Stomach (tissue), 4 donors: Measurements from ENCODE around the gene STK32C.

Source experiments
- EP300 ChIP-seq: sonication (generic); formaldehyde crosslinking; IDR thresholded peaks from one replicate; pipeline ENCODE4 v1.6.1; 2017; ENCODE audit warnings: antibody characterized with exemption
- POLR2A ChIP-seq, 4 donors: fragments of 450-650 bp; IDR thresholded peaks; one replicate each; pipeline ENCODE4 v1.6.1; 2016; ENCODE audit warnings: antibody characterized with exemption in 4 of 4, control low read depth in 2 of 4, mild to moderate bottlenecking in 1 of 4, moderate library complexity in 1 of 4
- TF ChIP-seq, protein P1 (sequence below), 7 experiments: fragments of 450-650 bp in 4 of 7; fragments of 200-600 bp in 3 of 7; sonication (generic) in 3 of 7; IDR thresholded peaks; one replicate each; pipeline ENCODE4 v1.5.1; 2016 to 2019; ENCODE audit warnings: antibody characterized with exemption in 7 of 7, control low read depth in 2 of 7, mild to moderate bottlenecking in 1 of 7

DNA sequence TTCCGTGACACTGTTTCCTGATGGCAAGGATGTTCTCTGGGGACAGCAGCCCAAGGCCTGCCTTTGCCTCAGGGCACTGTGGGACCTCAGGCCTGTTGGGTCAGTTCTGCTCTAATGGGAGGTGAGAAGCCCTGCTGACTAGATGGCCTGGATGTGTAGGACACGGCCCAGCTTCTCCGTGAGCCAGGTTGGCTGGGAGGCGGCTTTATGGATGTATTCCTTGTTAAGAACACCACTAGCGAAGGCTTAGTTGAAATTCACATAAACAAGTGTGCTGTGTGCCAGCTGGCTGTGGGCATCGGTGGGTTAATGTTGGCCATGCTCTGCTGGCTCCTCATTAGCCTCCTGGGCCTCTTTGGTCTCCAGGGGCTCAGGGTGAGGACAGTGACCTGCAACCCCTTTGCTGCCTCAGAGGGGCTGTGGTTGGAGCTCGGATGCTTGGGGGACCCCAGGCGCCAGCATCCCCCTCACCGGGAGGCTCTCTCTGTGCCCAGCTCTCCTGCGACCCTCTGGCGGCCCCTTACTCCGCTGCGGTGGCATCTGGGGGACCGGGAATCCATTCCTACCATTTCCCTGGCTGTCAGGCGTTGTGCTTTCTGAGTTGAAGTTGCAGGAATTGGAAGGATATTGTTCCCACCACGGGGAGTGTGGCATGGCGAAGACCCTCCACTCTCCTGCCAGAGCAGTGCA lies 143.8 kb downstream of the STK32C start:
- TF ChIP-seq POLR2A (IDR thresholded peaks at IDR 0.05) (no peak), EP300 (no peak)
- TF ChIP-seq, protein P1, sequence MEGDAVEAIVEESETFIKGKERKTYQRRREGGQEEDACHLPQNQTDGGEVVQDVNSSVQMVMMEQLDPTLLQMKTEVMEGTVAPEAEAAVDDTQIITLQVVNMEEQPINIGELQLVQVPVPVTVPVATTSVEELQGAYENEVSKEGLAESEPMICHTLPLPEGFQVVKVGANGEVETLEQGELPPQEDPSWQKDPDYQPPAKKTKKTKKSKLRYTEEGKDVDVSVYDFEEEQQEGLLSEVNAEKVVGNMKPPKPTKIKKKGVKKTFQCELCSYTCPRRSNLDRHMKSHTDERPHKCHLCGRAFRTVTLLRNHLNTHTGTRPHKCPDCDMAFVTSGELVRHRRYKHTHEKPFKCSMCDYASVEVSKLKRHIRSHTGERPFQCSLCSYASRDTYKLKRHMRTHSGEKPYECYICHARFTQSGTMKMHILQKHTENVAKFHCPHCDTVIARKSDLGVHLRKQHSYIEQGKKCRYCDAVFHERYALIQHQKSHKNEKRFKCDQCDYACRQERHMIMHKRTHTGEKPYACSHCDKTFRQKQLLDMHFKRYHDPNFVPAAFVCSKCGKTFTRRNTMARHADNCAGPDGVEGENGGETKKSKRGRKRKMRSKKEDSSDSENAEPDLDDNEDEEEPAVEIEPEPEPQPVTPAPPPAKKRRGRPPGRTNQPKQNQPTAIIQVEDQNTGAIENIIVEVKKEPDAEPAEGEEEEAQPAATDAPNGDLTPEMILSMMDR (IDR thresholded peaks at IDR 0.05): no peak
